Spleen (tissue), 11 donors: ENCODE measurements around the gene KCNQ5. TPM values are rescaled to one million over a fixed set of nuclear protein-coding genes. Genes with fewer than 3 reads are reported as not detected.

ENCODE experiments used
- DNase-seq: peaks from one replicate; pipeline ENCODE4 v3.0.0-alpha.2; 2020
- H3K27ac ChIP-seq, 8 donors: fragments of 200-600 bp; sonication (generic) in 7 of 8; 1 replicate in 4 of 8; 2 replicates in 4 of 8; pipeline versions ENCODE4 v1.5.0 to v1.8.0; 2016 to 2021; ENCODE audit warnings: inconsistent platforms in 4 of 8, mild to moderate bottlenecking in 4 of 8, moderate library complexity in 1 of 8
- H3K27me3 ChIP-seq, 7 donors: fragments of 200-600 bp; sonication (generic) in 6 of 7; replicated peaks in 1 of 7; 1 replicate in 4 of 7; 2 replicates in 3 of 7; pipeline versions ENCODE4 v1.5.0 to v1.8.0; 2016 to 2021; ENCODE audit warnings: inconsistent platforms in 3 of 7, mild to moderate bottlenecking in 1 of 7
- H3K36me3 ChIP-seq, 6 donors: fragments of 200-600 bp; sonication (generic) in 5 of 6; 1 replicate in 4 of 6; 2 replicates in 2 of 6; pipeline versions ENCODE4 v1.5.0 to v1.8.0; 2016 to 2021; ENCODE audit warnings: inconsistent platforms in 2 of 6
- H3K4me1 ChIP-seq, 6 donors: fragments of 200-600 bp; sonication (generic) in 5 of 6; 1 replicate in 3 of 6; 2 replicates in 3 of 6; pipeline versions ENCODE4 v1.5.0 to v1.8.0; 2016 to 2021; ENCODE audit warnings: inconsistent platforms in 3 of 6
- H3K4me3 ChIP-seq, 8 donors: fragments of 200-600 bp; sonication (generic) in 7 of 8; 1 replicate in 4 of 8; 2 replicates in 4 of 8; pipeline versions ENCODE4 v1.5.0 to v1.8.0; 2016 to 2021; ENCODE audit warnings: inconsistent platforms in 4 of 8, mild to moderate bottlenecking in 4 of 8, moderate library complexity in 2 of 8
- H3K9me3 ChIP-seq, 8 donors: fragments of 200-600 bp; sonication (generic) in 7 of 8; 1 replicate in 4 of 8; 2 replicates in 4 of 8; pipeline versions ENCODE4 v1.5.0 to v1.8.0; 2016 to 2021; ENCODE audit warnings: inconsistent platforms in 4 of 8
- CTCF ChIP-seq, 11 experiments: fragments of 200-600 bp in 7 of 11; fragments of 450-650 bp in 4 of 11; sonication (generic) in 4 of 11; IDR thresholded peaks in 8 of 11; conservative IDR thresholded peaks in 3 of 11; 1 replicate in 7 of 11; 2 replicates in 4 of 11; pipeline versions ENCODE4 v1.4.0 to v1.8.0; 2016 to 2021; ENCODE audit warnings: antibody characterized with exemption in 11 of 11, inconsistent platforms in 4 of 11, mild to moderate bottlenecking in 1 of 11
- POLR2A ChIP-seq, 3 donors: fragments of 450-650 bp; IDR thresholded peaks; one replicate each; pipeline ENCODE4 v1.5.1; 2017; ENCODE audit warnings: antibody characterized with exemption in 3 of 3, mild to moderate bottlenecking in 1 of 3
- POLR2AphosphoS5 ChIP-seq, 3 donors: sonication (generic); formaldehyde crosslinking; IDR thresholded peaks; one replicate each; pipeline ENCODE4 v1.5.1; 2017; ENCODE audit warnings: antibody characterized with exemption in 3 of 3
- WGBS, 5 donors: extraction: QIAGEN DNeasy Blood & Tissue Kit in 3 of 5; methylation state at CpG; one replicate each; pipeline versions ENCODE4 v1.1.5 to v1.1.7; 2013 to 2018; 5-methylcytosine and 5-hydroxymethylcytosine counted together
- intact Hi-C: fragments of 100-400 bp; cut with DNase I; formaldehyde crosslinking; loops from one replicate; pipeline ENCODE4 v1.15.0; 2023; ENCODE audit warnings: low total_unique reads
- polyA plus RNA-seq, 3 donors: library from polyadenylated mRNA; stranded (reverse); fragments of 200-250 nt; gene quantifications; one replicate each; pipeline ENCODE4 v1.2.1, GENCODE V29; 2013
- total RNA-seq, 7 donors: library from RNA; depleted of rRNA in 3 of 7; stranded (reverse); fragments of >200 nt in 3 of 7; fragmentation: NEBNext Ultra II Directional in 4 of 7; extraction: Animal tissue kit (Norgen Biotek cat#: 25700) in 4 of 7; gene quantifications; one replicate each; pipeline versions ENCODE4 v1.1.0 to v1.2.1, GENCODE V29; 2016 to 2021
- donor health status: healthy with polysubstance abuse.
- donor health status: DM: no; HTN: no; CAD: no; lungs with moderate emphysema.
- donor health status: DM: no; HTN: no; CAD: no.
- donor health status: Bipolar disorder and iron deficiency.
- donor health status: healthy.
- donor health status: DM: no; HTN: no; CAD: no.
- donor health status: DM: yes; HTN: yes; CAD: no.

Gene KCNQ5
- total and polyA plus RNA-seq, 10 donors = 1.3 to 8.7 (median 4.4) TPM

GRCh38 chr6:72963946-72964345, 342.1 kb downstream of the KCNQ5 start:
- Histone ChIP-seq H3K36me3 (no peaks in the 10 kb centered on the region), H3K4me3 (no peak overlapping the region), H3K9me3 (no peaks in the 10 kb centered on the region), H3K4me1 (no peaks in the 10 kb centered on the region), H3K27me3 (no peaks in the 10 kb centered on the region), H3K27ac (no peak overlapping the region)
- DNase-seq = no peak
- intact Hi-C loops = no loop called here
- TF ChIP-seq CTCF (IDR thresholded peaks at IDR 0.05 in 8 of 11, conservative IDR thresholded peaks at IDR 0.05 in 3 of 11) (no peak), POLR2AphosphoS5 (IDR thresholded peaks at IDR 0.05) (no peak), POLR2A (IDR thresholded peaks at IDR 0.05) (no peak)
- 86 to 94% (median 87%) methylated on average over 2 of the region's 2 CpGs for WGBS, 5 donors

GRCh38 chr6:72966628-72967280, 344.9 kb downstream of the KCNQ5 start:
- no peak overlapping the region for H3K4me3 ChIP-seq
- no peaks in the 10 kb centered on the region for H3K4me1 ChIP-seq
- H3K27me3 ChIP-seq = no peaks in the 10 kb centered on the region
- no peaks in the 10 kb centered on the region for H3K9me3 ChIP-seq
- H3K36me3 ChIP-seq = no peaks in the 10 kb centered on the region
- DNase-seq = no peak
- H3K27ac ChIP-seq = no peak overlapping the region
- WGBS, 5 donors = 6 to 45% (median 40%) methylated on average over 1 of the region's 1 CpG
- TF ChIP-seq POLR2AphosphoS5 (IDR thresholded peaks at IDR 0.05) (no peak), POLR2A (IDR thresholded peaks at IDR 0.05) (no peak), CTCF (IDR thresholded peaks at IDR 0.05 in 8 of 11, conservative IDR thresholded peaks at IDR 0.05 in 3 of 11) (no peak)
- intact Hi-C loops = no loop called here

- Histone ChIP-seq H3K27me3 (no peaks in the 10 kb centered on the region), H3K4me1 (no peaks in the 10 kb centered on the region), H3K27ac (no peak overlapping the region), H3K4me3 (no peak overlapping the region), H3K9me3 (no peaks in the 10 kb centered on the region), H3K36me3 (no peaks in the 10 kb centered on the region)
- TF ChIP-seq POLR2A (IDR thresholded peaks at IDR 0.05) (no peak), CTCF (IDR thresholded peaks at IDR 0.05 in 8 of 11, conservative IDR thresholded peaks at IDR 0.05 in 3 of 11) (no peak), POLR2AphosphoS5 (IDR thresholded peaks at IDR 0.05) (no peak)
- WGBS, 5 donors = 50 to 95% (median 73%) methylated on average over 1 of the region's 1 CpG
- no peak for DNase-seq
- intact Hi-C loops = no loop called here
Observed at GRCh38 chr6:72967329-72967728, 345.5 kb downstream of the KCNQ5 start.

GRCh38 chr6:72968704-72969103, 346.8 kb downstream of the KCNQ5 start:
- WGBS, 5 donors = 85 to 96% (median 91%) methylated on average over 1 of the region's 1 CpG
- Histone ChIP-seq H3K4me3 (no peak overlapping the region), H3K27ac (no peak overlapping the region), H3K4me1 (no peaks in the 10 kb centered on the region), H3K36me3 (no peaks in the 10 kb centered on the region), H3K9me3 (no peaks in the 10 kb centered on the region), H3K27me3 (no peaks in the 10 kb centered on the region)
- no peak for DNase-seq
- TF ChIP-seq POLR2A (IDR thresholded peaks at IDR 0.05) (no peak), POLR2AphosphoS5 (IDR thresholded peaks at IDR 0.05) (no peak), CTCF (IDR thresholded peaks at IDR 0.05 in 8 of 11, conservative IDR thresholded peaks at IDR 0.05 in 3 of 11) (no peak)
- intact Hi-C loops = no loop called here
